Prostate gland (tissue), 2 donors: ENCODE results near the gene PRPSAP2. TPM values are rescaled to one million over a fixed set of nuclear protein-coding genes. Genes with fewer than 3 reads are reported as not detected.

ENCODE experiments used
- DNase-seq: peaks from one replicate; pipeline ENCODE4 v3.0.0-alpha.2; 2019; ENCODE audit warnings: low spot score
- H3K27ac ChIP-seq, 2 donors: fragments of 200-600 bp; sonication (generic); 2 replicates each; pipeline ENCODE4 v1.5.1; 2017 to 2019
- H3K27me3 ChIP-seq: fragments of 200-600 bp; sonication (generic); replicated peaks from 2 replicates; pipeline ENCODE4 v1.5.1; 2019; ENCODE audit not compliant: insufficient read depth
- H3K36me3 ChIP-seq, 2 donors: fragments of 200-600 bp; sonication (generic); 1 replicate in 1 of 2; 2 replicates in 1 of 2; pipeline versions ENCODE4 v1.5.1 to v1.8.1; 2017 to 2019
- H3K4me1 ChIP-seq: fragments of 200-600 bp; sonication (generic); replicated peaks from 2 replicates; pipeline ENCODE4 v1.5.1; 2019
- H3K4me3 ChIP-seq, 2 donors: fragments of 200-600 bp; sonication (generic); 2 replicates each; pipeline ENCODE4 v1.5.1; 2017 to 2019
- H3K9me3 ChIP-seq: fragments of 200-600 bp; sonication (generic); 2 replicates; pipeline ENCODE4 v1.5.1; 2017
- CTCF ChIP-seq, 4 experiments: fragments of 200-600 bp in 2 of 4; fragments of 450-650 bp in 2 of 4; sonication (generic) in 2 of 4; IDR thresholded peaks; 1 replicate in 3 of 4; 2 replicates in 1 of 4; pipeline ENCODE4 v1.5.1; 2016 to 2019; ENCODE audit warnings: antibody characterized with exemption in 4 of 4, mild to moderate bottlenecking in 2 of 4, moderate library complexity in 2 of 4
- POLR2A ChIP-seq: fragments of 450-650 bp; IDR thresholded peaks from one replicate; pipeline ENCODE4 v1.6.1; 2016; ENCODE audit warnings: antibody characterized with exemption, mild to moderate bottlenecking
- POLR2AphosphoS5 ChIP-seq: sonication (generic); formaldehyde crosslinking; IDR thresholded peaks from one replicate; pipeline ENCODE4 v1.6.1; 2017; ENCODE audit warnings: antibody characterized with exemption
- WGBS: methylation state at CpG from one replicate; pipeline ENCODE4 v1.1.5; 2018; 5-methylcytosine and 5-hydroxymethylcytosine counted together
- intact Hi-C: fragments of 100-400 bp; cut with DNase I; formaldehyde crosslinking; loops from one replicate; pipeline ENCODE4 v1.14.2; 2022
- total RNA-seq, 2 donors: library from RNA; depleted of rRNA; stranded (reverse); fragments of >200 nt; gene quantifications; one replicate each; pipeline ENCODE4 v1.1.0, GENCODE V29; 2016

PRPSAP2 gene
- total RNA-seq, 2 donors from 2014 or later = 30.6 to 35.0 TPM

- Histone ChIP-seq H3K9me3 (no peaks in the 10 kb centered on the region), H3K27me3 (no peaks in the 10 kb centered on the region), H3K4me3 (no peak overlapping the region), H3K4me1 (no peaks in the 10 kb centered on the region), H3K36me3 (no peaks in the 10 kb centered on the region), H3K27ac (no peak overlapping the region)
- no peak for DNase-seq
- intact Hi-C loops = loop anchor here (5.0 kb wide), 1 partner anchor 38 kb away; the partner anchor contains the start of gene FAM83G
- 89% methylated on average over 9 of the region's 9 CpGs for WGBS
- TF ChIP-seq POLR2AphosphoS5 = no peak
- TF ChIP-seq POLR2A = no peak
- TF ChIP-seq CTCF (IDR thresholded peaks at IDR 0.05) = no peak
Observed at GRCh38 chr17:18964018-18964351, 106.1 kb downstream of the PRPSAP2 start.

GRCh38 chr17:18964550-18964949 is 106.6 kb downstream of the PRPSAP2 start:
- H3K27ac ChIP-seq = no peak overlapping the region
- intact Hi-C loops = loop anchor here (5.0 kb wide), 1 partner anchor 38 kb away; the partner anchor contains the start of gene FAM83G
- DNase-seq = no peak
- no peaks in the 10 kb centered on the region for H3K9me3 ChIP-seq
- peaks cover 2% of the 10 kb centered on the region for H3K4me1 ChIP-seq
- TF ChIP-seq POLR2A (no peak), CTCF (IDR thresholded peaks at IDR 0.05) (no peak), POLR2AphosphoS5 (no peak)
- H3K27me3 ChIP-seq = no peaks in the 10 kb centered on the region
- WGBS = 92% methylated on average over 9 of the region's 9 CpGs
- H3K4me3 ChIP-seq = no peak overlapping the region
- H3K36me3 ChIP-seq = no peaks in the 10 kb centered on the region

- Histone ChIP-seq H3K36me3 (no peaks in the 10 kb centered on the region), H3K4me3 (no peak overlapping the region), H3K27ac (no peak overlapping the region), H3K9me3 (no peaks in the 10 kb centered on the region), H3K27me3 (no peaks in the 10 kb centered on the region), H3K4me1 (peaks cover 6% of the 10 kb centered on the region)
- TF ChIP-seq POLR2AphosphoS5 = no peak
- no peak for TF ChIP-seq CTCF (IDR thresholded peaks at IDR 0.05)
- TF ChIP-seq POLR2A = no peak
- DNase-seq = no peak
- intact Hi-C loops = no loop called here
- 86% methylated on average over 14 of the region's 14 CpGs for WGBS
Observed at GRCh38 chr17:18965530-18966236, 107.8 kb downstream of the PRPSAP2 start.

- H3K4me1 ChIP-seq = peaks cover 6% of the 10 kb centered on the region
- TF ChIP-seq POLR2A = no peak
- TF ChIP-seq CTCF (IDR thresholded peaks at IDR 0.05) = no peak
- TF ChIP-seq POLR2AphosphoS5 = no peak
- 46% methylated on average over 19 of the region's 19 CpGs for WGBS
- H3K36me3 ChIP-seq = no peaks in the 10 kb centered on the region
- H3K9me3 ChIP-seq = no peaks in the 10 kb centered on the region
- no peak overlapping the region for H3K4me3 ChIP-seq
- intact Hi-C loops = no loop called here
- no peak overlapping the region for H3K27ac ChIP-seq
- no peaks in the 10 kb centered on the region for H3K27me3 ChIP-seq
- no peak for DNase-seq
Observed at GRCh38 chr17:18966831-18967624, 109.1 kb downstream of the PRPSAP2 start.
